ENCODE measurements around the gene SUPT3H. TPM values are rescaled to one million over a fixed set of nuclear protein-coding genes. Genes with fewer than 3 reads are reported as not detected.
A peak's percentile ranks its signal among the peaks of the same experiment; 100 is the strongest.

Gene SUPT3H
- polyA plus RNA-seq, 1 donor (not counting 4 experiments of a cell fraction or from before 2014, with no cell fraction given) = 7.6 TPM

DNA sequence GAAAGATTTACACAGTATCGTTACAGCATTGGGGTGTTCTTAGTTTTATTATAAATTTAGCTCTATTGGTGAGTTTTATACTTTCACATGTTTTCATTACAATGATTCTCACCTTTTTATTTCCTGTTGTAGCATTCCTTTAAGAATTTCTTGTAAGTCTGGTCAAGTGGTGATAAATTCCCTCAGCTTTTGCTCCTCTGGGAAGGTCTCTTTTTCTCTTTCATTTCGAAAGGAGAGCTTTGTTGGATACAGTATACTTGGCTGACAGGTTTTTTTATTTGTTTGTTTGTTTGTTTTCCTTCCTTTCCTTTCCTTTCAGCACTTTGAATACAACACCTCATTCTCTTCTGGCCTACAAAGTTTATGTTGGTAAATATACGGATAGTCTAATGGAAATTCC is 299.3 kb downstream of the SUPT3H start:
- no peak for DNase-seq (ENCODE audit: low read depth, low spot score)
- TF ChIP-seq EZH2 (IDR thresholded peaks at IDR 0.05; ENCODE audit: low read length) = no peak
- TF ChIP-seq, protein P1, sequence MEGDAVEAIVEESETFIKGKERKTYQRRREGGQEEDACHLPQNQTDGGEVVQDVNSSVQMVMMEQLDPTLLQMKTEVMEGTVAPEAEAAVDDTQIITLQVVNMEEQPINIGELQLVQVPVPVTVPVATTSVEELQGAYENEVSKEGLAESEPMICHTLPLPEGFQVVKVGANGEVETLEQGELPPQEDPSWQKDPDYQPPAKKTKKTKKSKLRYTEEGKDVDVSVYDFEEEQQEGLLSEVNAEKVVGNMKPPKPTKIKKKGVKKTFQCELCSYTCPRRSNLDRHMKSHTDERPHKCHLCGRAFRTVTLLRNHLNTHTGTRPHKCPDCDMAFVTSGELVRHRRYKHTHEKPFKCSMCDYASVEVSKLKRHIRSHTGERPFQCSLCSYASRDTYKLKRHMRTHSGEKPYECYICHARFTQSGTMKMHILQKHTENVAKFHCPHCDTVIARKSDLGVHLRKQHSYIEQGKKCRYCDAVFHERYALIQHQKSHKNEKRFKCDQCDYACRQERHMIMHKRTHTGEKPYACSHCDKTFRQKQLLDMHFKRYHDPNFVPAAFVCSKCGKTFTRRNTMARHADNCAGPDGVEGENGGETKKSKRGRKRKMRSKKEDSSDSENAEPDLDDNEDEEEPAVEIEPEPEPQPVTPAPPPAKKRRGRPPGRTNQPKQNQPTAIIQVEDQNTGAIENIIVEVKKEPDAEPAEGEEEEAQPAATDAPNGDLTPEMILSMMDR (optimal IDR thresholded peaks at IDR 0.05 in 1 of 3, IDR thresholded peaks at IDR 0.05 in 1 of 3, conservative IDR thresholded peaks at IDR 0.05 in 1 of 3; ENCODE audit: extremely low read depth in 1 of 3, insufficient read depth in 2 of 3, low read length in 3 of 3) = no peak
- no peaks in the 10 kb centered on the region for H3K79me2 ChIP-seq (ENCODE audit: control insufficient read depth, insufficient read depth, low read length)
- dilution Hi-C loops (cut with MboI; ENCODE audit: extremely low pct_ligation_motif_present, low sequenced_read_pairs) = no loop called here
- no peak overlapping the region for H2AFZ ChIP-seq (ENCODE audit: control insufficient read depth, low read length)
- FAIRE-seq = no peak
- no peak overlapping the region for H3K9ac ChIP-seq (ENCODE audit: control insufficient read depth, extremely low read depth, insufficient read depth, low read length)
- no peak overlapping the region for H3K27ac ChIP-seq (ENCODE audit: control insufficient read depth, insufficient read depth, low read length)
- H3K4me3 ChIP-seq (ENCODE audit: control insufficient read depth in 2 of 3, extremely low read depth in 1 of 3, insufficient read depth in 2 of 3, low read depth in 1 of 3, low read length in 3 of 3) = no peak overlapping the region
- H3K36me3 ChIP-seq (ENCODE audit: control insufficient read depth in 2 of 2, extremely low read depth in 1 of 2, insufficient read depth in 2 of 2, low read length in 2 of 2) = no peaks in the 10 kb centered on the region
- H3K4me2 ChIP-seq (ENCODE audit: control insufficient read depth, extremely low read depth, insufficient read depth, low read depth, low read length) = no peak overlapping the region
- H4K20me1 ChIP-seq (ENCODE audit: control insufficient read depth, extremely low read depth, insufficient read depth, low read length) = no peaks in the 10 kb centered on the region
- H3K9me3 ChIP-seq (ENCODE audit: control insufficient read depth, low read depth, low read length) = no peaks in the 10 kb centered on the region
- peaks cover 13% of the 10 kb centered on the region for H3K4me1 ChIP-seq (ENCODE audit: control insufficient read depth, extremely low read depth, insufficient read depth, low read length)
- no peaks in the 10 kb centered on the region for H3K9me1 ChIP-seq (ENCODE audit: control insufficient read depth, extremely low read depth, insufficient read depth, low read length)
- no peaks in the 10 kb centered on the region for H3K27me3 ChIP-seq (ENCODE audit: control insufficient read depth, extremely low read depth, insufficient read depth, low read length)

GRCh38 chr6:45076217-45076930 is 301.4 kb downstream of the SUPT3H start:
- H3K27me3 ChIP-seq (ENCODE audit: control insufficient read depth, extremely low read depth, insufficient read depth, low read length) = no peaks in the 10 kb centered on the region
- H3K4me3 ChIP-seq (ENCODE audit: control insufficient read depth in 2 of 3, extremely low read depth in 1 of 3, insufficient read depth in 2 of 3, low read depth in 1 of 3, low read length in 3 of 3) = no peak overlapping the region
- H3K9me1 ChIP-seq (ENCODE audit: control insufficient read depth, extremely low read depth, insufficient read depth, low read length) = no peaks in the 10 kb centered on the region
- H3K4me1 ChIP-seq (ENCODE audit: control insufficient read depth, extremely low read depth, insufficient read depth, low read length) = peaks cover 13% of the 10 kb centered on the region
- DNase-seq (ENCODE audit: low read depth, low spot score) (no peak), FAIRE-seq (no peak)
- peak overlapping the region; percentile 48 for H3K27ac ChIP-seq (ENCODE audit: control insufficient read depth, insufficient read depth, low read length)
- no peaks in the 10 kb centered on the region for H3K36me3 ChIP-seq (ENCODE audit: control insufficient read depth in 2 of 2, extremely low read depth in 1 of 2, insufficient read depth in 2 of 2, low read length in 2 of 2)
- TF ChIP-seq, protein P1 (optimal IDR thresholded peaks at IDR 0.05 in 1 of 3, IDR thresholded peaks at IDR 0.05 in 1 of 3, conservative IDR thresholded peaks at IDR 0.05 in 1 of 3; ENCODE audit: extremely low read depth in 1 of 3, insufficient read depth in 2 of 3, low read length in 3 of 3) = no peak
- no peak for TF ChIP-seq EZH2 (IDR thresholded peaks at IDR 0.05; ENCODE audit: low read length)
- H4K20me1 ChIP-seq (ENCODE audit: control insufficient read depth, extremely low read depth, insufficient read depth, low read length) = no peaks in the 10 kb centered on the region
- H3K9ac ChIP-seq (ENCODE audit: control insufficient read depth, extremely low read depth, insufficient read depth, low read length) = no peak overlapping the region
- H3K79me2 ChIP-seq (ENCODE audit: control insufficient read depth, insufficient read depth, low read length) = no peaks in the 10 kb centered on the region
- dilution Hi-C loops (cut with MboI; ENCODE audit: extremely low pct_ligation_motif_present, low sequenced_read_pairs) = no loop called here
- H2AFZ ChIP-seq (ENCODE audit: control insufficient read depth, low read length) = no peak overlapping the region
- no peaks in the 10 kb centered on the region for H3K9me3 ChIP-seq (ENCODE audit: control insufficient read depth, low read depth, low read length)
- H3K4me2 ChIP-seq (ENCODE audit: control insufficient read depth, extremely low read depth, insufficient read depth, low read depth, low read length) = no peak overlapping the region
